Esophagus muscularis mucosa (tissue), 3 donors: Measurements from ENCODE around the gene RBM15B.

ENCODE experiments used
- CTCF ChIP-seq, 3 experiments: fragments of 200-600 bp in 2 of 3; fragments of 450-650 bp in 1 of 3; sonication (generic) in 2 of 3; IDR thresholded peaks; one replicate each; pipeline ENCODE4 v1.5.1; 2017 to 2019; ENCODE audit warnings: antibody characterized with exemption in 3 of 3, mild to moderate bottlenecking in 2 of 3, moderate library complexity in 1 of 3
- POLR2AphosphoS5 ChIP-seq, 2 donors: sonication (generic); formaldehyde crosslinking; IDR thresholded peaks; one replicate each; pipeline ENCODE4 v1.6.1; 2017; ENCODE audit warnings: antibody characterized with exemption in 2 of 2

- no peak for TF ChIP-seq POLR2AphosphoS5 (IDR thresholded peaks at IDR 0.05)
- TF ChIP-seq CTCF (IDR thresholded peaks at IDR 0.05) = no peak
These were observed 36.9 kb upstream of the RBM15B start for GRCh38 chr3:51354172-51354571.
